ENCODE results near the gene BID.

Gene BID

DNA sequence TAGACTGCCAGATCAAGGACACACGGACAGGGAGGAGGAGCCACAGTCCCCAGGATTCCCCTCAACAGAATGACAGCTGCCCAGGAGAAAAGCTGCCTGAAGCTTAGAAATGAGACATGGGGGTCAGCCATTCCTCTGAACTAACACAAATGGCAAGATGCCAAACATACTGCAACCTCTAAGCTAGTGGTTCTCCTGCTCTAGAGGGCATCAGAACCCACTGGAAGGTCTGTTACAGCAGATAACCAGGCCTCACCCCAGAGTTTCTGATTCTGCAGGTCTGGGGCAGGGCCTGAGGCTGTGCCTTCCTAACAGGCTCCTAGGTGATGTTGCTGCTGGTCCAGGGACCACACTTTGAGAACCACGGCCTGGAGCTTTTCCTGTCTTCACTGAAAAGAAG is 28.6 kb upstream of the BID start:
- DNase-seq = no peak

DNA sequence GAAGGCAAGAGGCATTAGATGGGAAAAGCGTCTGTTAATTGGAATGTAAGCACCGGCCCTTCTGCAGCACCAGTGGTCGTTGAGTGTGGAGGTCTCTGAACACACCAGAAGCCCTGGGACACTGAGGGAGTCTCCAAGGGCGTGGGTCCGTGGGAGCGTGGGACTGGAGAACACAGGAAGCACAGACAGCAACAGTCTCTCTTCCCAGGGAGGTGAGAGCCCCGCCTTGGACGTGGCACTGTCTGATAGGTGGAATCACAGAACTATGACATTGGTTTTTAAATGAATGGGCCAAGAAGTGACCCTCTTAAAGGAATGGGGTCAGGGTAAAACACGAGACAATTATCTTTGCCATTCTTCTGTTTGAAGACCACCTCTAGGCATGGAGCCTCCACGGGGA is 28.1 kb upstream of the BID start:
- no peak for DNase-seq

DNA sequence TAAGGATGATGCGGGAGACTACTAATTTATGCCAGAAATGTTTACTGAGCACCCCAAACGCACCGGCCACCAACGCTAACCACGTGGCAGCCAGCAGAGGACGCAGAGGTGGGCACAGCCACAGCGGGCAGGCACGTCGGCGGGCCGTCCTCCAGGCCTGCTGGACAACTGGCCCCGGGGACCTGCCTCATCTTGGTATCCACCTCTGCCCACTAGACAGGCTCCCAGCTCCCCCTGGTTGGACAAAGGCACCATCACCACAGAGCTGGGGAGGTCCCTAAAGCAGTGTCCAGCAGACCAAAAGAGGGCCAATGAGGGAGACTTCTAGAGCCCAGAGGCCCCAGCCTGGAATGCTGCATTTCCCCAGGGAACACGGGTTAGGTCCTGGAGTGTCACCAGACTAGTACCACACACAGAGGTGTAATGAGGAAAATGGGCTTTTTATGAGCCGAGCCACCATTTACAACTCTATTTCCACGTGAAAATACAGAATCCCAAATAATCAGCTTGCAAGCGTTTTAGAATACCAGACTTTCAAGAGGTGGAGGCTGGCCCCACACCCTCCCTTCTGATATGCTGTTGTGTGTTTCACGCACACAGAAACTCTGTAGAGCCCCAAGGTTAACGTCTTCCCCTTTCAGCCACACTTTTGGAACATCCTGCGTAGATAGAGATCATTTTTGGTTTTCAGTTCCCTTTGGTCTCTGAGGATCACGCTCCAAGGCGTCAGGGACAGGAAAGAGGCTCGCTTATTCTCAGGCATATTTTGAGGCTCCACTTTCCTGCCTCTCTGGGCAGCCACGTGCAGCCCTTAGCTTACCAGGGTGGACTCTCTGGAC is 23.7 kb upstream of the BID start:
- no peak for DNase-seq

DNA sequence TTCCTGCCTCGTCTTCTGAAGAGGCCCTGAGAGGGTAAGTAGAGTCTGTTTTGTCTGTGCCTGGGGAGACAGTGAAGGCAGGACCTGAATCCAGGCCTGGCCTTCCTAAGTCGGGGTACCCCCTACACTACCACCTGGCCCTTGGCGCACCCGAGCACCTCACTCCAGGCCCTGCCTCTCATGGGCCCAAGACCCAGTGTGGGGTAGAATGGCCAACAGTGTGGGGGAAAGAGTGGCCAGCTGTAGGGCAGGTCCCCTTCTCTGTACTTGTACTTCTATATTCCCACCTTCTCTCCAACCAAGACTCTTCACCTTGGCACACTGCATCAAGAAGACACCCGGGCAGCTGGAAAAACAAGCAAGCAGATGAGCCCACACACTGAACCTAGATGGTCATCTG is 22.4 kb upstream of the BID start:
- DNase-seq = no peak

DNA sequence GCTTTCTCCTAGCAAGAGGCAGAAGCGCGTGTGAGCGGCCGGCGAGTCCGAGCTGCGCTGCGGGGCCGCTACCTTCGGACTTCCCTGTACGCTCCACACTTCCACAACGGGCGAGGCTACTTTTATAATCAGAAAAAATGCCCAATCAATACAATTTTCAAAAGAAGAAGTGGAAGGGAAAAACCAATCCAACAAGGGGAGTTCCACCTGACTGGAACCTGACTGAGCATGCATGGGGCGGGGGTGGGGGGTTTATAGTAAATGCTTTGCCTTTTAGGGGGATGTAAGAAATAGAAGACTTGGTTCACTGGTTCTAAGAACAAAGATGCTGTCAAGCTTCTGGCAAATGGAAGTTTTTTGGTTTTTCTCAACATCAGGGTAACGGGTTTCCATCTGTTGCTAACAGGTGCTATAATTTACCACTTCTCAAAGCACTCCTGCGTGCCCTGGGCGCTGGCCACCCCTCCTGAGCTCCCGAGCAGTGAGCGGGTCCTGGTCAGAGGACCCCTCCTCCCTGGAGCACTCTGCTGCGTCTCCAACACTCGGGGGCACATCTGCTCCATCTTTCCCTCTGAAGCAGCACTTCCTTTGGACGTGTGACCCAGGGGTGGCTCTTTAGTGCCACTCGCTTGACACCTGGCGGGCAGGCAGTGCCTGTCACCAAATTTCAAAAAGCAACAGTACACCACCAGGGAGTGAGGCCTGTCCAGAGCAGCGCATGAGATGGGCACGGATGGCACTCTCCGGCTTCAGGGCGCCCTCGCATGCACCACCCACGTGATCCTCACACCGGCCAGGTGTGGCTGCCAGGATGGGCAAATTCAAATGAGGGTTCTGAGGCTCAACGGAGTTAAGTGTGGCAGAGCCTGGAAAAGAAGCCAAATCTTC is 21.6 kb upstream of the BID start:
- DNase-seq = no peak

DNA sequence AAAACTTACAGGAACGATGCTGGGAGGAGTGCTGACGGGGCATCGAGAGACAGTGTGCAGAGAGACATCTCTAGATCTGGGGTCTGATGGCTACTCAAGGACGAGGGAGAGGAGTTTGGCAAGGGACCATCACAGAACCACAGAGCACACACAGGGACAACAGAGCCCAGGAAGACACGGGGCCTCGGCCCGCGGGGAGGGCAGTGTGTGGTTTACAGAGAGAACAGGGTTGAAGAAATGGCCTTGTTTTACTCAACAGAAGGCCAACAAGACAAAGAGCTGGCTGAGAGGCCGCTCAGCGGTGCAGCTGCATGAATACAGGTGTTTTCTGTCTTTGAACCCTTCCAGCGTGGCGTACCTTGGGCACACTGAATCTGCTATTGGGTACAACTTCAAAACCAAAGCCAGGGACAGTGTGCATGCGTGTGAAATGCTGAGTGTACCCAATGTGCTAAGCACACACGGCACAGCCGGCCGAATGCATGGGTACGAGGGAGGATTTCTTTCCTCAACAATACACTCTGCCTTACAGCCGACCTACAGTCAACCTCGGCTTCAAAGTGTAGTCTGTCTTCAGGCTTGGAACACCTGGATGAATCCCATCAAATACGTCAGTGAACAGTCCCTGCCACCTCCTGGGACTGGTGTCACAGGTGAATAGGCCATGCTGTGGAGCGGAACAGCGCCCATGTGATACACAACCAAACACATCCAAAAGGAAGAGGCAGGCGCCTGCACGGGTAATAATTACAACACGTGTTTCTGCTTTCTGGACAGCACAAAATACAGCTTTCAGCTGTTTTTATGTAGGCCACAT is 20.7 kb upstream of the BID start:
- DNase-seq = no peak

DNA sequence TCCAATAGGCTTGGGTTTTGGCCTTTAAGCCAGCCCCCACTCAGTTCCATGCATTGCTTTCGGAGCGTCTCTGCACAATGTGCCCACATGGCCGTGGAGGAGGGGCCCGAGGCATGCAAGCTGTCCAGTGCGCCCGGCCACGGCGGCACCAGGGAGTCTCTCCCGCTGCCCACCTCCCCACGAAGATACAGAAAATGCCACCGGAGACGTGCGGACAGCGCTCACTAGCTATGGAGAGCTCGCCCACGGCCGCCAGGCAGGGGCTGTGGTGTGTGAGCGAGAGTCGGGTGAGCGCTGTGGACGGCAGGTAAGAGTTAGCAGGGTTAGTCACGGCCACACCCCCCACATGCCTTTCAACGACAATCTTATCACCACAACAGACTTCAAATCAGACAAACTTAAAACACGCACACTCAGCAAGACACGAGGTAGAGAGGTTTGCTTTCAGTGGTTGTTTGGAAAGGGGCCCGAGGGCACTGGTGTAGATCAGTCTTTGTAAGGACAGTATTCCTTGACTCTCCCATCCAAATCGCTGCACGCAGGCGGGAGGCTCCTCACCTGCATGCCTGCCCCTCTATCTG is 18.7 kb upstream of the BID start:
- no peak for DNase-seq

DNA sequence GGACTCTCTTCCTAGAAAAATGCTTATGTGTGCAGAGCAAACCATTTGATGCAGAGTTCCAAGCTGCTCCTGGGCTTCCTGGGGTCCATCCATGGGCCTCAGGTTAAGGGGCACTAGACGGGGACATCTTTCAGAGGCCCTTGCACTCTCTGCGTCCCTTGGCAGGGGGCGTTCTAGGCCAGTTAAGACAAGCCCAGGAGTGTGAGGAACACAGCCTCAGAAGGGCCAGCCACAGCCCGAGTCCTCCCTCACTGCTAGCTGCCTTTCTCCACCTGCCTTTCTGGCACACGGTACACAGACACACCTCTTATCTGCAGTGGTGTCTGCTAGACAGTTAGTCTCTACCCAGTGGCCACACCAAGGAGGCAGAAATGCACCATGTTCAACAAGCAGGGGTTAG is 18.0 kb upstream of the BID start:
- no peak for DNase-seq

DNA sequence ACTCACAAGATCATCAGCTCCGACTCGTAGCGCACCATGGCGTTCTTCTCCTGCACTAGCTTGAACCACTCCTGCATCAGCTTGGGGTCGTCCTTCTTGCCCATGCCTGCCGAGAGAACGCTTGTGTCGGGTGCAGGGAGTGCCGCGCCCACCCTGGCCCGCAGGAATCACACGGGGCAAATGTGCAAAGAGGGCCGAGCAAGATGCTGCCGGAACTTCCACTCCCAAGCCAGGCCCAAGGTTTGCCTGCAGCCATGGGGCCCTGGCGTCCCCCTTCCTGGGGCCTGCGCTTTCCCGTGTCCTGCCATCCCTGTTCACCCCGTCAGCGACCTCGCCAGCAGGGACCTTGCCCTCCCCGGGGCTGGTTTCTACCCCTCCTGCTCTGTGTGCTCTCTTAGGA is 16.9 kb upstream of the BID start:
- DNase-seq = no peak

DNA sequence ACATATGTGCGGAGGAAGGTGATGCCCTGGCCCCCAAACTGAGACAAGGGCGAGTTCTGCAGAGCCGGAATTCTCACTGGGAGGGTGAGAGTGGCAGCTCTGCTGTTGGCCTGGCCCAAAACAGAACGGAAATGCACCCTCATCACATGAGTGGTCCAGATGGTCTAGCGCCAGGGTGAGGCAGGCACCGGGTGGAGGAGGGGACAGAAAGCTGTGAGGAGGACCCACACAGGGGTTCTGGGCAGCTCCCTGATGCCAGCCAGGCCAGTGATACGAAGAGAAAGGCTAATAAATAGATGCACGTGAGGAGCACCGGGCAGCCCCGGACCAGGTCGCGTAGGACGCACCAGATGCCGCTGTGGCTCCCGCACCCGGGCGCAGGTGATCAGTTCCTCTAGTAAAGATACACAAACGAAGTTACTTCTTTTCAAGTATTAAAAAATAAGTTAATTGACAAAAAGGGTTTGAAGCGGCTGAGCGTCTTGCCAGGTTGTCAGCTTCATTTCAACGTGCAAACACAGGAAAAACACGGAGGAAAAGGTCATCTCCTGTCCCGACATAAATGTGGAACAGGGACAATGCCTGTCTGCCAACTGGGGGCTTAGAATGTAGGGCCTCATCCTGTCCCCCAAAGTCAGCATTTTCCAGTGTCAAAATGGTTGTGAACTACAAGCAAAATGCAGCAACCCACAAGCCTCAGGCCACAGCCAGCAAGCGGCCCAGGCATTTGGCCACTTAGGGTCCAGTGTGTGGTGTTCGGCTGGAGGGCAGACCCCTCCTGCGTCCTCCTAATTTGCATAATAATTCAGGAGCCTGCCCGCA is 15.3 kb upstream of the BID start:
- no peak for DNase-seq

DNA sequence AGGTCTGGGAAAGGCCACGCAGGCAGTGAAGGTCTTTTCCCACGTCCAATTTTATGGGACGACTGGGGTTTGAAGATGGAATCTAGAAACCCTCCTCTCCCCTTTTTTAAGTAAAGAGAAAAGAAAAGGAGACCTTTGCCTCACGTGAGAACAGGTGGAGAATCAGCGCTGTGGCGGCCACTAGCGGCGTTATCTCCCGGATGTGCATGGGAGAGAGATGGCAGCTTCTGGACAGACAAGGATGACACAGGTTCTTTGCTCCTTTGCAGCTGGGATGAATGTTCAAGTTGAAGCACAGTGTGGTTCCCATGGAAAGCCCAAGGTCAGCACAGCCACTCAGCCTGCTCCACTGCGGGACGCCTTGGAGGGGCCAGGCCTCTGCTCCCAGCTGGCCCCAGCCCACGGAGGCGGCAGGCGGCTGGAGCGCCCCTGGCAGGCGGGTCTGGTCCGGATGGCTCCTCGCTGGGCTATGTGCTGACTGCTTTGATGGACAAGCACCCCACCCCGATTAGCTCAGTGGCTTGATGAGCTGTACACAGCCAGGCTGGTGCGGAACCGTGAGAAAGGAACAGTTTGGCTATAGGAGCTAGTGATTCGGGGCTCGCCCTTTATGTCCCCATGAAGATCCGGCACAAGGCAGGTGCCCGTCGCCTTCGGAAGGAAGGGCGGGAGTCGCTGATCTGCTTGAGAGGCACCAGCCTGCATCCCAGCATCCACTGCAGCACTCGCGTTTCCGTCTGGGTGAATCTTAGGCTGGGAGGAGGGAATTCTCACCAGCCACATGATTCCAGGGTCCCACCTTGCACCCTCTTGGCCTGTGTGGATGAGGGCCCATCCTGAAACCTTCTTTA is 14.5 kb upstream of the BID start:
- no peak for DNase-seq

DNA sequence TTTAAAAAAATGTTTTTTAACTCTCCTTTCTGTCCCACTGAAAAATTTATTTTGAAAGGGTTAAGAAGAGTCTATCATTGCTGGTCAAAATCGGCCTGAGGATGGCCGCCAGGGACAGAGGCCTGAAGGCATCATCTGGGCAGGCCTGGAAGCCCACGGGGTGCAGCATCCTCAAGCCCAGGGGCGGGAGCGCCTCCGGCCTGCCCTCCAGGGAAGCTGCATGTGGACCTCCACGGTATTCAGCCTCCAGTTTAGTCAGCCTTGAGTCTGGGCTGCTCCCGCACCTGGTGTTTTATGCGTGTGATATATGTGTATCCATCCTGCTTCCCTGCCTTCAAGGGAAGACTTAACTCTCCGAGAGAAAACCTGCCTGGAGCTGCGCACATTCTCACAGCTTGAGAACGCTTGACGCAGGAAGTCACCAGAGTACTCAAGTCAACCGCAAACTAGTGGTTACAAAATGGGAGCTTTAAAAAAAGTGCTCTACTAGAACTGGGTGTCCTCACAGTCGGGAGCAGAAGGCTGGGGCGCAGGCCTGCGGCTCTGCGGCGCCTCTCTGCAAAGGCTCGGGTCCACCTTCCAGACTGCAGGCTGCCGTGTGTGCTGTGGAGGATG is 13.6 kb upstream of the BID start:
- DNase-seq = no peak

DNA sequence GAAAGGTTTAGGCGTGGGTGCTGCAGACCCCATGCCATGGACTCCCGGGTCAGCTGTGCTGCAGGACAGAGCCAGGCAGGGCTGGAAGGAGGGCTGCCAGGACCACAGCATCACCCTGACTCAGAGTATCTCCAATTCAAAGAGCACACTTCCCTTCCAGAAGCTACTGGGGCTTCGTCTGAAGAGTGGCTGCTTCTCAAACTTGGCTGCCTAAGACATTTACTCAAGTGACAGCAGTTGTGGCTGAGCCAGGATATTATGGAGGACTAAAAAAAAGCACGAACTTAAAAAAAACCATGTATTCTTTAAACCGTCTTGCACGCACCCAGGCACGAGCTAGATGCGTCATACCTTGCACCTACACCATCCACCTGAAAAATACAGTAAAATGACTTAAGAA is 13.0 kb upstream of the BID start:
- DNase-seq = no peak

DNA sequence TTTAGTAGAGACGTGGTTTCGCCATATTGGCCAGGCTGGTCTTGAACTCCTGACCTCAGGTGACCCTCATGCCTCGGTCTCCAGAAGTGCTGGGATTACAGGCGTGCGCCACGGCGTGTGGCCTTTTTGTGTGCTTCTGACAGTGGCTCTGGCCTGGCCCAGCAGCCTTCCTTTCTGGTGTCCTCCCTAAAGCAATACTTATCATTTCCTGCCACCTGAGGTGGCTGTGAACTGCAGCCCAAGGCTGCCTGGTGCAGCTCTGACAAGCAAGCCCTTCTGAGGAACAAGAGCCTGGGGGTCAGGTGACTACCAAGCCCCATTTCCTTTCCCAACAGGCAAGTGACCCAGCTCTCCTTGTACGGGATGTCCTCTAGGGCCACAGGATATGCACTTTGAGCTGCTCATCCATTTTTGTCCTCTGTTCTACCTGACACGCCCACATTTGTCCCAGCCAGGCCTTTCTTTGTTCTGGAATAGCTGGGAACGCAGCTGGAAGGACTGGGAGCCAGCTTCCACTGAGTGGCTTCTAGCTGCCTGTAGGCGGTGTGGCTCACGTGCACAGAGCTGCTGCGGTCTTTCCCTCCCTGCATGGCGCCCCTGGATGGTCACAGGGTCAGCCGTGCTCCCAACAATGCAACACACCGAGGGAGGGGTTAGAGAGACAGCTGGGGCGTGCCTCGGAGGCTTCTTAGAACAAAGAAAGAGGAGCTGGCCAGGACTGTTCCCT is 12.3 kb upstream of the BID start:
- DNase-seq = peak; percentile 96

DNA sequence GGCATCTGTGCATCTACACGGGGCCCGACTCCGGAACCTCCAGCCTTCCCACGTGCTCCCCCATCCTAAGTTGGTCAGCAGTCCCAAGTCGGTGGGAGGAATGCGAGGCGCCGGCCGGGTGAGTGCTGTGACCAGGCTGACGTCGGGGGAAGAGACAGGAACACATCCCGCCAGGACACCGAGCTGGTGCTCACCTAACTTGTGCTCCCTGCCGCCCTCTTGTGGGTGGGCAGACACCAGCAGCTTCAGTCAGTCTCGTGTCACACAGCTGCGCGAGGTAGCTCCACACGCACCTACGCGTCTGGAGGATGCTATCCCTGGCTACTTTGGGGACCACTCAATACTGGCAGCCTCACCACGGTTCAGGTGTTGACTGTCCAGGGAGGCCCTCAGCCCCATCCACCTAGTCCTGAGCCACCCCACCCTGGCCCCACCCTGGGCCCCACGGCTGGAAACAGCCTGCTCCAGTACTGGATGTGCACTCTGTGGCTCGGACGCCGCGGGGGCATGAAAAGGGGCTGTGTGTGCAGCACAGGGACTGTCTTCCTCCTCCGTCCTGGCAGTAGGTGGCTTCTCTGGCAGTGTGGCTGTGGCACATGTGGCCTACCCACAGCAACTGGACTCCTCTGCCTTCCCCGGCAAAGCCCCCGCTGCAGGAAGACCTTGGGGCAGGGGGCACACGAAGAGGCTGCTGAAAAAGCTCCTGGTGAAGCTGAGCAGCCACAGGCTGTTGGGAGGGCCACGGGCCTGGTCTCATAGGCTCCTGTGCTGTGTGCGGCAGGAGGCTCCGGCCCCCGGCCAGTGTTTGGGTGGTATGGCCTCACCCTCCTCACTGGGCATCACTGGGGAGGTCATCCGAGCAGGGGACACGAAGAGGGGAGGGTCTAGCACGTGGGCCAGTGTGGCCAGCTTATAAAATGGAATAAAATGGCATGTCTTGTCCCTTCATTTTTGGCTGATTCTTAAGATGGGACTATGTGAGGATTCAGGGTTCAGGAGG is 11.2 kb upstream of the BID start:
- peak; percentile 60 for DNase-seq

DNA sequence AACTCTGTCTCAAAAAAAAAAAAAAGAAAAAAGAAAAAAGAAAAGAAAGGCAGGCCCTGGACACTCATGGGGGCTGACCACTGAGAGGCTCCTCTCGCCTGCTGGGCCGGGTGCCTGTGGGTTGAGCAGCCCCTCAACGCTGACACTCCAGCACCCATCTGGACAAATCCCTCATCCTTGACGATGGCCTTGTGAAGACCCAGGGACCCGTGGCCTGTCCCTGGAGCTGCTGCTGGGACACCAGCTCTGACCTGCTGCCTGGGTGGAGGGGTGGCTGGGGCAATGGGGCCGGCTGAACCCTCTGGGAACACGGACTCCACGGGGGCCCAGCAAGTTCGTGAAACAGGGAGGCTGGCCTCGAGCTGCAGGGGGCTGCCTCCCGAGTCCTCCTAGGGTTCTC is 10.5 kb upstream of the BID start:
- DNase-seq = no peak

DNA sequence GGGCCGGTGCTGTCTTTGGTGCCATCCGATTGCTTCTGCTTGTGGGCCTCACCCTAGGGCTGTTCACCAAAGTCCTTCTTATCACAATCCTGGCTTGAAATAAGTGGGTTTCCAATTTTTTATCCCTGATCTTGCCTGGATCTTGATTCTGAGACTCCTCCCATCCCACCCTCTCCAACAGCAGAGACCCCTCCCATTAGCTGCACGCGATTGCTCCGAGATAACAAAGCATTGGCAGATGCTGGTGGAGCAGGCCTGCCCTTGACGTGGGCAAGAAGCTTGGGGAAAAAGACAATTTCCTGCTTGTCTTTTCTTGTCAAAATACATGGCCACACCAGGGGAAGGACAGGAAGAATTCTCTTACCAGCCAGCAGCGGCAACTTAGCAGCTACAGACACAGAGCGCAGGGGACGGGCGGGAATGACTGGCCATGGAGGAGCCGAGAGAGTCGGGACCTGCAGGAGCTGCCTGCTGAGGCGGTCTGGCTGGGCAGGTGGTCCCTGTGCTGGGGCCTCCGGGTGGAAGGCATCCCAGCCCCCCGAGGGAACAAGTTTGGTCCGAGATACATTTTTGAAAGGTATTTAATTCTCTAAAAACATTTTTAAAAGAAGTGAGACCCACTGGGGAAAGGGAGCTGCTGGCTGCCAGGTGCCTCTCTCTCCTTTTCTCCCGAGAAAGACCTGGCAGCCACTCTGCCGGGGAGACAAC is 9.7 kb upstream of the BID start:
- DNase-seq = no peak

DNA sequence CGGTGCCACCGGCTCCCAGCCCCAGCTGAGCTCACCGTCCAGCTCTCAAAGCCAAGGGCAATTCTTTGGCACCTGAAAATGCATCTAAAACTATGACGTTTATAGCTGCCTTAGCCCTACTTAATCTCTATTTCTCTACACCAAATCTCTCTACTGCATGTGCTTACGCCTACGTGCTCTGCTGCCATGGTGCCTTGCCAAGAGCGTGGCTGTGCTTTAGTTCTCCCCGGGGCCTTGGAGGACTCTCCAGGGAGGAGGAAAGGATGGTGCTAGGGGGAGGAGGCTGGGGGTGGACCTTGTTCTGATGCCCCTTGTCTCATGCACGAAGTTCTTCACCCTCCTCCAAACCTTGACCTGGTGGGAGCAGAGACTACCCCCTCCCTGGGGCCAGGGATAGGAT is 9.0 kb upstream of the BID start:
- DNase-seq = no peak
